GM18951 (cell line): ENCODE measurements around the gene EML1.

Experiments
- POLR2A ChIP-seq: IDR thresholded peaks from 4 replicates; pipeline ENCODE4 v1.6.1; 2011; ENCODE audit warnings: mild to moderate bottlenecking; ENCODE audit not compliant: insufficient read length, insufficient read depth; ENCODE audit errors: extremely low read depth
- in situ Hi-C: fragments of 300-500 bp; cut with MboI; formaldehyde crosslinking; loops from one replicate; pipeline ENCODE4 v1.12.0; 2022; ENCODE audit warnings: low sequenced_read_pairs, mixed read lengths, inconsistent platforms; ENCODE audit not compliant: unreplicated experiment

Gene EML1

GRCh38 chr14:99841436-99842071, 48.3 kb downstream of the EML1 start:
- in situ Hi-C loops, result no loop called here

DNA sequence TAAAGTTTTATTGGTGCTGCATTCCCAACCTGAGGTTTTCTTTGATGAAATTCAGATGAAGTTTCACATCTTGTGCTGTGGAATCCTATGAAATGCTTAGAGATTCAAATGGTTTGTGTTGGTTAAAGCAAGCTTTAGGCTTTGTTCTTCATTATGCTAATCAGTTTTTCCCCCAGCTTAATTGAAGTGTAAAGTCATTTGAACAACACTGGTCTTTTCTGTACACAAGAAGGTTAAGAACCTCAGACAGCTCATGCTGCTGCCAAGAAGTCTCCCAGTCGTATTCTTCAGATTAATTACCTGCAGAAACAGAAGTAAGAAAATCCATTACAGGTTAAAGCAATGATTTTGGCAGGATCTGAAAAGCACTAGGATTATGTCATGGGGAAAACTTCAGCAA, 48.9 kb downstream of the EML1 start:
- in situ Hi-C loops, result no loop called here
- TF ChIP-seq POLR2A, result no peak

More at GRCh38 chr14:99841436-99842071, 48.3 kb downstream of the EML1 start:
- no peak for TF ChIP-seq POLR2A

DNA sequence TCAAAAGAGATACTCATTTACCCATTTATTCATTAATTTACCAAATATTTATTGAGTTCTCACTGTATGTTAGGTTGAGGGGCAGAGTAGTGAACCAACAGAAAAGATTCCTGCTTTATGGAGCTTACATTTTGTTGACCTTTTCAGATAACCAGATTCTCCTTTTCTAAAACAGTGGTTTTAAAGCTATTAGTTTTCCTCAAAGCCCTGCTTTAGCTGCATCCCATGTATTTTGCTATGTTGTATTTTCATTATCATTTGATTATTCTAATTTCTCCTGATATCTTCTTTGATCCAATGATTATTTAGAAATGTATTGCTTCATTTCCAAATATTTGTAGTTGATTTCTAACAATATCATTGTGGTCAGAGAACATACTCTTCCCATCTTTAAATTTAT, 53.6 kb downstream of the EML1 start:
- TF ChIP-seq POLR2A, result no peak
- in situ Hi-C loops, result no loop called here

DNA sequence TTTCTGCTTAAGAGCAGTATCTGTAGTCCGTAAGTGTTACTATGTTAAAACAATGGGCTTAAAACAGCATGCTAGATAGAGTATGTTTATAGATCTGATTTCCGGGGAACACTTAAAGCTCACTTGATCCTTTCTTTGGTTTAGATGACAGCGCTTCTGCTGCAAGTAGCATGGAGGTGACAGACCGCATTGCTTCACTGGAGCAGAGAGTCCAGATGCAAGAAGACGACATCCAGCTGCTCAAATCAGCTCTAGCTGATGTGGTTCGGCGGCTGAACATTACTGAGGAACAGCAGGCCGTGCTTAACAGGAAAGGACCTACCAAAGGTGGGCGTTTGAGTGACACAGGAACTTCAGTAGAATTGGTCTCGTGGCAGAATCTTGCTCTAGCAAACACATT, 57.5 kb downstream of the EML1 start:
- in situ Hi-C loops, result no loop called here
- TF ChIP-seq POLR2A, result no peak

GRCh38 chr14:99852578-99852977, 59.4 kb downstream of the EML1 start:
- in situ Hi-C loops, result no loop called here

GRCh38 chr14:99853206-99853605, 60.0 kb downstream of the EML1 start:
- no peak for TF ChIP-seq POLR2A
- in situ Hi-C loops, result no loop called here

More at GRCh38 chr14:99852578-99852977, 59.4 kb downstream of the EML1 start:
- no peak for TF ChIP-seq POLR2A

DNA sequence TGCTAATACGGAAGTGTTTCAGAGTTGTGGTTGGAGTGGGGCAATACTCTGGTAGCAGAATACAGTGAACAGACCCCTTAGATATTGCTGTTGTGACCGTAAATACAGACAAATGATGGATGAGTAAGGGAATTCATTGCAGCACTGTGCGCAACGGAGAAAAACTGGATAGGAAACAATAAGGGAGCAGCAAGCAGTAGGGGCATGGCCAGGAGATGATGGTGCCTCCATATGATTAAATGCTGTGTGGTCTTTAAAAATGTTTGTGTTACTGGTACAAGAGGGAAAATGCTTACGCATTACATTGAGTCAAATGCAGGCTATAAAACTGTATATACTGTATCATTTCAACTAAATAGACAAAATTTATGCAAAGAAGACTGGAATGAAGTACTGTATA, 61.6 kb downstream of the EML1 start:
- in situ Hi-C loops, result no loop called here
- no peak for TF ChIP-seq POLR2A

- TF ChIP-seq POLR2A, result no peak
- in situ Hi-C loops, result no loop called here
These were observed 62.1 kb downstream of the EML1 start for GRCh38 chr14:99855271-99855670.

GRCh38 chr14:99857551-99857950, 64.3 kb downstream of the EML1 start:
- in situ Hi-C loops, result no loop called here
- TF ChIP-seq POLR2A, result no peak

- no peak for TF ChIP-seq POLR2A
- in situ Hi-C loops, result no loop called here
These were observed 67.0 kb downstream of the EML1 start for GRCh38 chr14:99860219-99860618.

DNA sequence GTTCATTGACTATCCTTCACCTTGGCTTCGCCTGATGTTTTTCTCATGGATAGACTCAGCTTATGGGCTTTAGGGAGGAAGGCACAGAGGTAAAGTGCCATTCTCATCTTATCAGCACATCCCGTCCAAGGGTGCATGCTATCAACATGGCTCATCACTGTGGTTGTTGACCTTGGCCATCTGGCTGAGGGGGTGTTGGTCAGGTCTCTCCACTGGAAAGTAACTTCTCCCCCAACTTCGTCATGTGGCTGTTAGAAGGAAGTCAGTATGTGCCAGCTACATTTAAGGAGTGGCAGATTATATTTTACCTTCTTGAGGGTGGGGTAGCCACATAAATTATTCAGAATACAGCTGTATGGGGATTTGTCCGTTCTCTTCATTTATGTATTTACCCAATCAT, 68.9 kb downstream of the EML1 start:
- no peak for TF ChIP-seq POLR2A
- in situ Hi-C loops, result no loop called here

DNA sequence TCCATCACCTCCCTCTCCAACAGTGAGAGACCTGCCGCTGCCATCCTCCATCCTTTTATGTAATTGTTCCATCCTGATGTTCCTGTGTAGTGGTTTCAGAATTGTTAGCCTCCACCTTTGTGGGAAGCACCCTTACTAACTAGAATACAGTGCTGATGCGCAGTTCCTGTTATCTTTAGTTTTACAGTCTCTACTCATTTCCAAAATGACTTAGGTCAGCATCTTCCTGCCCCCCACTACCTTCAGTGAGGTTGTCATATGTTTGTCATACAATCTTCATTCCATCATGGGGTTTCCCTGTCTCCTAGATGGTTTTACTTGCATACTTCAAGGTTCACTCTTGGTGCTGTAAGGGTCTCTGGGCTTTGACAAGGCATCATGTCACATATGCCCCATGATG, 69.8 kb downstream of the EML1 start:
- TF ChIP-seq POLR2A, result no peak
- in situ Hi-C loops, result no loop called here

DNA sequence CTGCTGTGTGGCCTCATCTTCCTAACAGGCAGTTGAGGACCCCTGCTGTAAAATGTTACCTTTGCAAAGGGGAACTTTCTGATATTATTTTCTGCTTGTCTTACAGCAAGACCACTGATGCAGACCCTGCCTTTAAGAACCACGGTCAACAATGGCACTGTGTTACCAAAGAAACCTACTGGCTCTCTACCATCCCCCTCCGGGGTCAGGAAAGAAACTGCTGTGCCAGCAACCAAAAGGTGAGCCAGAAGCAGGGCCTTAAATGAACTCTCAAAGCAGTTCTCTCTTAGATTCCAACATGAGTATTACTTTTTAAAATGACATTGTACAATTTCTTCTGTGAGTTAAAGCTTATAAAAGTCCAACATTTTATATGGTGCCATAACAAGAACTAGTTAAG, 72.2 kb downstream of the EML1 start:
- TF ChIP-seq POLR2A, result no peak
- in situ Hi-C loops, result no loop called here

GRCh38 chr14:99870617-99871016, 77.4 kb downstream of the EML1 start:
- in situ Hi-C loops, result no loop called here
- TF ChIP-seq POLR2A, result no peak

DNA sequence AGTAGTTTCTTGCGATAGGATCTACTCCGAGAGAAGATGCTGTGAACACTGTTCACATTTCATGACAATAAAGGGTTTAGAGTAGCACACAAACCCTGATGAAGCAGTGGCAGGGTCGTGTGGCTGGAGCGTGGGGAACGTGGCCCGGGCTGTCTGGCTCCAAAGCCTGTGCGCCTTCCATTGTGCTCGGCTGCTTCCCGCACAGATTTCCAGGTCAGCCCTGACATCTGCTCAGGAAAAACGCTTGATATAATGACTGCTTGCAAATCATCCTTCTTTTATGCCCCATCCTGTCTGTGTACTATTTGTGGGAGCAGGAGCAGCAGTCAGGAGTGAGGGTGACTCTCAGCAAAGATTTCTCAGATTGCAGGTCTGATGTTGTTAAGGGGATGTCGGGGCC, 78.6 kb downstream of the EML1 start:
- in situ Hi-C loops, result no loop called here
- no peak for TF ChIP-seq POLR2A
